HCT116 (cell line): ENCODE measurements around the gene OR2S2. TPM values are rescaled to one million over a fixed set of nuclear protein-coding genes. Genes with fewer than 3 reads are reported as not detected.

Experiments used
- ATAC-seq: fragments of 200-7000 bp; cut with Tn5 transposase; 2 replicates; pipeline ENCODE4 v1.9.1; 2020; ENCODE audit warnings: mild to moderate bottlenecking, moderate library complexity
- BruUV-seq: library from RNA; stranded (reverse); fragments of 400-500 nt; replicated peaks from 2 replicates; lab custom pipeline; 2021; lab: Mats Ljungman, UMichigan
- CTCF ChIA-PET: fragments of 300-600 bp; sonication (Branson Sonifier 250); formaldehyde crosslinking; loops from one replicate; lab custom pipeline; 2021; ENCODE audit warnings: antibody characterized with exemption; lab: Charles Lee
- POLR2A ChIA-PET: fragments of 300-600, 350-600 bp; sonication (Branson Sonifier 250); formaldehyde crosslinking; loops from one replicate; lab custom pipeline; 2021; ENCODE audit warnings: antibody characterized with exemption; lab: Charles Lee
- RAD21 ChIA-PET, 2 experiments: fragments of 300-600 bp; sonication (Branson Sonifier 250); formaldehyde crosslinking; loops; one replicate each; lab custom pipeline; 2023; ENCODE audit warnings: low total read pairs in 2 of 2; ENCODE audit not compliant: uncharacterized antibody in 2 of 2, unreplicated experiment in 2 of 2, low non-redundant PET in 1 of 2; lab: Charles Lee
- DNase-seq: peaks from one replicate; pipeline ENCODE4 v3.0.0-alpha.2; 2010; ENCODE audit warnings: low read depth, low spot score
- H2AFZ ChIP-seq: fragments of 200-600 bp; shearing (Covaris generic), sonication (generic); 2 replicates; pipeline ENCODE4 v1.6.1; 2017; ENCODE audit warnings: low read depth, mixed run types, mixed read lengths, antibody characterized with exemption, low read length; ENCODE audit not compliant: poor library complexity, severe bottlenecking
- H3K27ac ChIP-seq: 2 replicates; pipeline ENCODE4 v1.5.1; 2012; ENCODE audit warnings: low read depth, low read length
- H3K27me3 ChIP-seq: fragments of 200-600 bp; sonication (generic); 2 replicates; pipeline ENCODE4 v1.6.1; 2016; ENCODE audit warnings: mixed run types, low read length, mixed read lengths; ENCODE audit not compliant: insufficient read depth
- H3K36me3 ChIP-seq, 2 experiments: fragments of 200-500 bp in 1 of 2; fragments of 200-600 bp in 1 of 2; sonication (Bioruptor generic) in 1 of 2; sonication (generic) in 1 of 2; 2 replicates each; pipeline versions ENCODE4 v1.5.1 to v1.6.1; 2014 to 2016; ENCODE audit warnings: low read length in 2 of 2, inconsistent platforms in 1 of 2, mixed read lengths in 1 of 2, mixed run types in 1 of 2; ENCODE audit not compliant: insufficient read depth in 2 of 2, control insufficient read depth in 1 of 2
- H3K4me1 ChIP-seq, 2 experiments: fragments of 200-600 bp in 1 of 2; sonication (generic) in 1 of 2; 2 replicates each; pipeline versions ENCODE4 v1.5.1 to v1.6.1; 2012 to 2017; ENCODE audit warnings: low read length in 2 of 2, inconsistent platforms in 1 of 2, mild to moderate bottlenecking in 1 of 2, mixed read lengths in 1 of 2, mixed run types in 1 of 2, moderate library complexity in 1 of 2; ENCODE audit not compliant: insufficient read depth in 2 of 2, control insufficient read depth in 1 of 2
- H3K4me2 ChIP-seq: fragments of 200-600 bp; sonication (generic); 2 replicates; pipeline ENCODE4 v1.6.1; 2017; ENCODE audit warnings: mixed run types, low read length, mixed read lengths
- H3K4me3 ChIP-seq, 2 experiments: fragments of 200-600 bp in 1 of 2; sonication (generic) in 1 of 2; replicated peaks in 1 of 2; 2 replicates each; pipeline ENCODE4 v1.5.1; 2011 to 2016; ENCODE audit warnings: low read length in 2 of 2, control low read depth in 1 of 2, low read depth in 1 of 2, mild to moderate bottlenecking in 1 of 2, mixed read lengths in 1 of 2, mixed run types in 1 of 2
- H3K79me2 ChIP-seq: fragments of 200-600 bp; sonication (generic); 2 replicates; pipeline ENCODE4 v1.6.1; 2017; ENCODE audit warnings: mild to moderate bottlenecking, mixed run types, low read length, moderate library complexity, mixed read lengths; ENCODE audit not compliant: insufficient read depth
- H3K9ac ChIP-seq: fragments of 200-600 bp; sonication (generic); 2 replicates; pipeline ENCODE4 v1.6.1; 2016; ENCODE audit warnings: low read length, mixed read lengths
- H3K9me2 ChIP-seq: fragments of 200-600 bp; sonication (generic), shearing (Covaris generic); 2 replicates; pipeline ENCODE4 v1.6.1; 2017; ENCODE audit warnings: mixed run types, mild to moderate bottlenecking, moderate library complexity; ENCODE audit not compliant: insufficient read depth
- H3K9me3 ChIP-seq, 2 experiments: fragments of 200-500 bp in 1 of 2; fragments of 200-600 bp in 1 of 2; sonication (Bioruptor generic) in 1 of 2; sonication (generic) in 1 of 2; 2 replicates each; pipeline ENCODE4 v1.6.1; 2014 to 2017; ENCODE audit warnings: low read length in 2 of 2, mixed read lengths in 2 of 2, inconsistent platforms in 1 of 2, low read depth in 1 of 2, mild to moderate bottlenecking in 1 of 2, mixed run types in 1 of 2, moderate library complexity in 1 of 2; ENCODE audit not compliant: control insufficient read depth in 1 of 2, insufficient read depth in 1 of 2
- H4K20me1 ChIP-seq: fragments of 200-600 bp; sonication (generic), shearing (Covaris generic); 2 replicates; pipeline ENCODE4 v1.6.1; 2017; ENCODE audit warnings: mixed run types, mild to moderate bottlenecking, moderate library complexity; ENCODE audit not compliant: insufficient read depth
- POLR2AphosphoS5 ChIP-seq: IDR thresholded peaks from 2 replicates; pipeline ENCODE4 v1.6.1; 2011; ENCODE audit warnings: mild to moderate bottlenecking, low read depth, low read length, moderate library complexity
- intact Hi-C: fragments of 100-400 bp; cut with micrococcal nuclease; formaldehyde crosslinking; loops from 2 replicates; pipeline ENCODE4 v1.10.0; 2022
- total RNA-seq: library from RNA; stranded (reverse); gene quantifications from one replicate; pipeline ENCODE4 v1.2.1, GENCODE V29; 2021; ENCODE audit not compliant: unreplicated experiment
- TF ChIP-seq, protein P1 (sequence below), 3 experiments: fragments of 200-600 bp in 1 of 3; sonication (generic) in 1 of 3; IDR thresholded peaks in 2 of 3; conservative IDR thresholded peaks in 1 of 3; 2 replicates each; pipeline ENCODE4 v1.5.1; 2012 to 2017; ENCODE audit warnings: low read depth in 2 of 3, low read length in 2 of 3, antibody characterized with exemption in 1 of 3, borderline replicate concordance in 1 of 3, control low read depth in 1 of 3, mild to moderate bottlenecking in 1 of 3, mixed read lengths in 1 of 3, mixed run types in 1 of 3, moderate library complexity in 1 of 3; ENCODE audit not compliant: insufficient read depth in 1 of 3

Gene OR2S2
- total RNA-seq, 1 experiment from 2014 or later: not detected

DNA sequence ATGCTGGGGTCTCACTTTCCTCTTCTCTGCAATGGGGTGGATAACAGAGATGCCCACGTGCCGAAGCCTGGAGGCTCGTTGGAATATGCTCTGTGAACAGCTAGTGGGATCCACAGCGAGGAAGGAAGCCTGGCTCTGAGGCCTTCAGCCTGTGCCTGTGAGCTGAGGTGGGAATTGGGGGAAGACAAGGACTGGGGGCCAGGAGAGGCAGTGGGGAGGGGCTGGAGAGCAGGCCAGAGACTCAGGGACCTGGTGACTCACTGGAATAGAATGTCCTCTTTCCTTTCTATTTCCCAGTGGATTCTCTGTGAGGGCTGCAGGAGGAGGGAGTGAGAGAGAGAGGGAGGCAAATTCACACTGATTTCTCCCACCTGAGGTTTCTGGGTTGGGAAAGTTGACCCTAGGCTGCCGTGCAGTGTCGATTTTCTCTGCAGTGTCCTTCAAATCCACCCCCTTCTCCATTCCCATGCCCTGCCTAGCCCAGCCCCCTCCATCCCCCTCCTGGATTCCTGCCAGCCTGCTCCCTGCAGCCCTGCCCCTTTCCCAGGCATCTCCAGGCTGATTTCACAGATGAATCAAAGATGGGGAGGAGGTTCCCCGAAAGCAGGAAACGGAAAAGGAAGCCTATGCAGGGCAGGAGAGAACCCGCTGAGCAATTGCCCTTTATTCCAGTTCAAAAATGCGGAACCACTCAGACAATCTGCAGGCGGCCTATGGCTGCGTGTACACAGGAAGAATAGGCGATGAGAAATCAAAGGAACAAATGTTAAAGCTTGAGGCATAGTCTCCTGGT, 50.0 kb downstream of the OR2S2 start:
- H3K79me2 ChIP-seq: no peaks in the 10 kb centered on the region
- peak overlapping the region; percentile 78 for H3K4me2 ChIP-seq
- POLR2A ChIA-PET: no interaction called here
- no TSS peak for BruUV-seq
- H3K27ac ChIP-seq: peak overlapping the region; percentile 76
- peak overlapping the region; percentile 72 for H2AFZ ChIP-seq
- CTCF ChIA-PET: no interaction called here
- peak overlapping the region; percentile 25 to 47 for H3K4me3 ChIP-seq
- H3K9ac ChIP-seq: peak overlapping the region; percentile 49
- no peaks in the 10 kb centered on the region for H3K36me3 ChIP-seq
- peak; percentile 52 for ATAC-seq
- RAD21 ChIA-PET: no interaction called here
- H3K4me1 ChIP-seq: peaks cover 47 to 68% of the 10 kb centered on the region in 2 experiments
- intact Hi-C loops: no loop called here
- no peaks in the 10 kb centered on the region for H4K20me1 ChIP-seq
- peak; percentile 32 for DNase-seq
- no peaks in the 10 kb centered on the region for H3K9me2 ChIP-seq
- no peaks in the 10 kb centered on the region for H3K9me3 ChIP-seq
- H3K27me3 ChIP-seq: no peaks in the 10 kb centered on the region
- peak; percentile 15; the same call in 1 of the 2 replicates for TF ChIP-seq POLR2AphosphoS5
- TF ChIP-seq, protein P1, sequence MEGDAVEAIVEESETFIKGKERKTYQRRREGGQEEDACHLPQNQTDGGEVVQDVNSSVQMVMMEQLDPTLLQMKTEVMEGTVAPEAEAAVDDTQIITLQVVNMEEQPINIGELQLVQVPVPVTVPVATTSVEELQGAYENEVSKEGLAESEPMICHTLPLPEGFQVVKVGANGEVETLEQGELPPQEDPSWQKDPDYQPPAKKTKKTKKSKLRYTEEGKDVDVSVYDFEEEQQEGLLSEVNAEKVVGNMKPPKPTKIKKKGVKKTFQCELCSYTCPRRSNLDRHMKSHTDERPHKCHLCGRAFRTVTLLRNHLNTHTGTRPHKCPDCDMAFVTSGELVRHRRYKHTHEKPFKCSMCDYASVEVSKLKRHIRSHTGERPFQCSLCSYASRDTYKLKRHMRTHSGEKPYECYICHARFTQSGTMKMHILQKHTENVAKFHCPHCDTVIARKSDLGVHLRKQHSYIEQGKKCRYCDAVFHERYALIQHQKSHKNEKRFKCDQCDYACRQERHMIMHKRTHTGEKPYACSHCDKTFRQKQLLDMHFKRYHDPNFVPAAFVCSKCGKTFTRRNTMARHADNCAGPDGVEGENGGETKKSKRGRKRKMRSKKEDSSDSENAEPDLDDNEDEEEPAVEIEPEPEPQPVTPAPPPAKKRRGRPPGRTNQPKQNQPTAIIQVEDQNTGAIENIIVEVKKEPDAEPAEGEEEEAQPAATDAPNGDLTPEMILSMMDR (IDR thresholded peaks at IDR 0.05 in 2 of 3, conservative IDR thresholded peaks at IDR 0.05 in 1 of 3; ENCODE audit: borderline replicate concordance in 1 of 3, insufficient read depth in 1 of 3, low read depth in 2 of 3, low read length in 2 of 3): no peak
- TF ChIP-seq, all 23 proteins: peak for 1

Other genes with a start within 250 kb of the OR2S2 start
- 144 TPM for gene TLN1, start 226.0 kb downstream of the OR2S2 start, total RNA-seq
- 22.3 TPM for gene CREB3, start 225.5 kb downstream of the OR2S2 start, total RNA-seq
- 63.6 TPM for gene GBA2, start 208.9 kb downstream of the OR2S2 start, total RNA-seq
- 32.6 TPM for gene RGP1, start 208.9 kb downstream of the OR2S2 start, total RNA-seq
- gene MSMP, start 203.9 kb downstream of the OR2S2 start, total RNA-seq: 1.2 TPM
- gene NPR2, start 166.6 kb downstream of the OR2S2 start, total RNA-seq: 18.8 TPM
- gene SPAG8, start 145.9 kb downstream of the OR2S2 start, total RNA-seq: 0.39 TPM
- 49.0 TPM for gene HINT2, start 143.1 kb downstream of the OR2S2 start, total RNA-seq
- not detected for gene FAM221B, start 129.4 kb downstream of the OR2S2 start, total RNA-seq
- 7.2 TPM for gene TMEM8B, start 128.9 kb downstream of the OR2S2 start, total RNA-seq
- not detected for gene OR13J1, start 87.8 kb downstream of the OR2S2 start, total RNA-seq
- gene HRCT1, start 52.0 kb downstream of the OR2S2 start, total RNA-seq: 0.32 TPM
- gene SPAAR, start 48.7 kb downstream of the OR2S2 start, total RNA-seq: not detected
- 3.8 TPM for gene RECK, start 78.8 kb upstream of the OR2S2 start, total RNA-seq
- 14.5 TPM for gene GLIPR2, start 178.6 kb upstream of the OR2S2 start, total RNA-seq
- 0.20 TPM for gene CCIN, start 211.2 kb upstream of the OR2S2 start, total RNA-seq
- 152 TPM for gene CLTA, start 232.8 kb upstream of the OR2S2 start, total RNA-seq